GM23338 (cell line): Measurements from ENCODE around the gene FRYL. TPM values are rescaled to one million over a fixed set of nuclear protein-coding genes. Genes with fewer than 3 reads are reported as not detected.

Experiments used
- ATAC-seq: fragments of 200-7000 bp; cut with Tn5 transposase; 3 replicates; pipeline ENCODE4 v1.9.1; 2020
- DNase-seq: peaks from one replicate; pipeline ENCODE4 v3.0.0-alpha.2; 2015; ENCODE audit warnings: low spot score
- H2AFZ ChIP-seq: fragments of 200-600 bp; sonication (generic); 2 replicates; pipeline ENCODE4 v1.8.0; 2016; ENCODE audit warnings: antibody characterized with exemption, mild to moderate bottlenecking, moderate library complexity
- H3F3A ChIP-seq: fragments of 200-600 bp; sonication (generic); replicated peaks from 2 replicates; pipeline ENCODE4 v1.8.0; 2017; ENCODE audit warnings: antibody characterized with exemption, mixed run types, low read depth
- H3K27ac ChIP-seq: fragments of 200-600 bp; sonication (generic); 2 replicates; pipeline ENCODE4 v1.6.1; 2016; ENCODE audit warnings: low read depth
- H3K27me3 ChIP-seq: fragments of 200-600 bp; sonication (generic); 2 replicates; pipeline ENCODE4 v1.8.0; 2016; ENCODE audit warnings: mild to moderate bottlenecking, mixed run types, moderate library complexity; ENCODE audit not compliant: insufficient read depth
- H3K36me3 ChIP-seq: fragments of 200-600 bp; sonication (generic); 2 replicates; pipeline ENCODE4 v1.8.0; 2016; ENCODE audit warnings: mild to moderate bottlenecking; ENCODE audit not compliant: insufficient read depth
- H3K4me1 ChIP-seq: fragments of 200-600 bp; sonication (generic); 2 replicates; pipeline ENCODE4 v1.8.0; 2016; ENCODE audit warnings: mild to moderate bottlenecking, moderate library complexity; ENCODE audit not compliant: insufficient read depth
- H3K4me2 ChIP-seq: fragments of 200-600 bp; sonication (generic); 2 replicates; pipeline ENCODE4 v1.7.1; 2017; ENCODE audit warnings: mixed run types
- H3K4me3 ChIP-seq: fragments of 200-600 bp; sonication (generic); 2 replicates; pipeline ENCODE4 v1.6.1; 2016; ENCODE audit warnings: mixed run types
- H3K79me2 ChIP-seq: fragments of 200-600 bp; sonication (generic); replicated peaks from 2 replicates; pipeline ENCODE4 v1.8.0; 2017; ENCODE audit warnings: mild to moderate bottlenecking; ENCODE audit not compliant: insufficient read depth
- H3K9me2 ChIP-seq: fragments of 200-600 bp; sonication (generic); 2 replicates; pipeline ENCODE4 v1.8.0; 2017; ENCODE audit not compliant: insufficient read depth
- H4K20me1 ChIP-seq: fragments of 200-600 bp; sonication (generic); replicated peaks from 2 replicates; pipeline ENCODE4 v1.8.0; 2017; ENCODE audit warnings: mild to moderate bottlenecking; ENCODE audit not compliant: insufficient read depth
- H3K27ac Mint-ChIP-seq: 2 replicates; pipeline ENCODE4 v1.8.0; 2020; ENCODE audit warnings: inconsistent platforms, mild to moderate bottlenecking, moderate library complexity, mixed read lengths
- H3K27me3 Mint-ChIP-seq: 3 replicates; pipeline ENCODE4 v1.8.0; 2022; ENCODE audit warnings: low read depth, mild to moderate bottlenecking, moderate library complexity, mixed read lengths, inconsistent platforms; ENCODE audit not compliant: insufficient read depth, poor library complexity
- H3K36me3 Mint-ChIP-seq: 3 replicates; pipeline ENCODE4 v1.8.0; 2021; ENCODE audit warnings: low read depth, mild to moderate bottlenecking, inconsistent platforms, moderate library complexity, mixed read lengths
- H3K4me1 Mint-ChIP-seq: 3 replicates; pipeline ENCODE4 v1.8.0; 2020; ENCODE audit warnings: mild to moderate bottlenecking, inconsistent platforms, mixed read lengths
- H3K4me3 Mint-ChIP-seq: 3 replicates; pipeline ENCODE4 v1.8.0; 2021; ENCODE audit warnings: moderate library complexity, mild to moderate bottlenecking, inconsistent platforms, mixed read lengths
- H3K9me3 Mint-ChIP-seq: 3 replicates; pipeline ENCODE4 v1.8.0; 2020; ENCODE audit warnings: moderate library complexity, mild to moderate bottlenecking, inconsistent platforms, mixed read lengths
- CREB1 ChIP-seq: fragments of 250-450 bp; sonication (Bioruptor Pico); IDR thresholded peaks from 2 replicates; pipeline ENCODE4 v1.5.0; 2020; ENCODE audit warnings: low read depth, mild to moderate bottlenecking, moderate library complexity
- EZH2 ChIP-seq: fragments of 200-600 bp; sonication (generic); IDR thresholded peaks from one replicate; pipeline ENCODE4 v1.8.0; 2017; ENCODE audit warnings: antibody characterized with exemption, mild to moderate bottlenecking, low read depth; ENCODE audit not compliant: unreplicated experiment
- EZH2phosphoT487 ChIP-seq: fragments of 200-600 bp; sonication (generic); IDR thresholded peaks from one replicate; pipeline ENCODE4 v1.8.1; 2018; ENCODE audit warnings: antibody characterized with exemption; ENCODE audit not compliant: unreplicated experiment
- JUNB ChIP-seq: IDR thresholded peaks from one replicate; pipeline ENCODE4 v1.6.1; 2016; ENCODE audit warnings: antibody characterized with exemption; ENCODE audit not compliant: unreplicated experiment
- POLR2AphosphoS5 ChIP-seq: IDR thresholded peaks from 2 replicates; pipeline ENCODE4 v1.6.1; 2016; ENCODE audit warnings: antibody characterized with exemption, low read depth
- STAT1 ChIP-seq: IDR thresholded peaks from one replicate; pipeline ENCODE4 v1.6.1; 2016; ENCODE audit warnings: antibody characterized with exemption; ENCODE audit not compliant: unreplicated experiment
- ZNF114 ChIP-seq: fragments of 250-450 bp; sonication (Bioruptor Pico); IDR thresholded peaks from 2 replicates; pipeline ENCODE4 v1.5.0; 2020; ENCODE audit warnings: mild to moderate bottlenecking, moderate library complexity
- ZNF331 ChIP-seq: fragments of 250-450 bp; sonication (Bioruptor Pico); IDR thresholded peaks from 2 replicates; pipeline ENCODE4 v1.5.0; 2020; ENCODE audit warnings: low read depth, mild to moderate bottlenecking, moderate library complexity
- polyA plus RNA-seq: library from polyadenylated mRNA; unstranded; fragments of >200 nt; fragmentation: Nextera tagmentation; extraction: Ambion mirVana; gene quantifications from 2 replicates; pipeline ENCODE4 v1.2.1, GENCODE V29; 2016
- total RNA-seq: library from RNA; depleted of rRNA; stranded (reverse); fragments of >200 nt; shearing (Covaris generic); gene quantifications from 2 replicates; pipeline ENCODE4 v1.2.3, GENCODE V29; 2014
- TF ChIP-seq, protein P1 (sequence below): IDR thresholded peaks from one replicate; pipeline ENCODE4 v1.6.1; 2018; ENCODE audit warnings: antibody characterized with exemption; ENCODE audit not compliant: unreplicated experiment
- TF ChIP-seq, protein P2 (sequence below), 2 experiments: fragments of 200-600 bp in 1 of 2; sonication (generic) in 1 of 2; conservative IDR thresholded peaks; 2 replicates each; pipeline versions ENCODE4 v1.5.1 to v1.6.1; 2016 to 2017; ENCODE audit warnings: antibody characterized with exemption in 2 of 2, low read depth in 2 of 2, mild to moderate bottlenecking in 2 of 2, moderate library complexity in 1 of 2
- TF ChIP-seq, protein P3 (sequence below): IDR thresholded peaks from 2 replicates; pipeline ENCODE4 v1.6.1; 2016; ENCODE audit warnings: antibody characterized with exemption
- TF ChIP-seq, protein P4 (sequence below): fragments of 250-450 bp; sonication (Bioruptor Pico); IDR thresholded peaks from 2 replicates; pipeline ENCODE4 v1.5.0; 2020; ENCODE audit warnings: mild to moderate bottlenecking, moderate library complexity

The FRYL gene
- total and polyA plus RNA-seq, 2 experiments from 2014 or later: 30.7 to 53.3 TPM

DNA sequence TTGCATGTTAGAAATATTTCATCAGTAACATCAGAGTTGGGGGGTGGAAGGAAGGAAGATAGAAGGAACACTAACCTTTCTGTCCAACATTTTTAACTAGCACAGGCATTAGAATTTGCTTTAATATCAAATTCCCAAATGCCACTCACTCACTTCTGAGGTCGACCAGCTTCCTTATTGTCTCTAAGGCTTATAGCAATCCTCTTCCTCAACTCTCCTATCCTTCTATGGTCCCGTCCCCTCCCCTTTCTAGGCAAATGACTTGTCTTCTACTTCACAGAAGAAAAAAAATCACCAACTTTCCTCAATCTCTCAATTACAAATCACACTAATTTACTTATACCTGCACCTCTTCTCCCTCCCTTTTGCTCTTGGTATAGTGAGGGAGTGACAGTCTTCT lies 189.2 kb downstream of the FRYL start:
- H3K9me3 Mint-ChIP-seq: no peaks in the 10 kb centered on the region
- no peak overlapping the region for H3K4me3 Mint-ChIP-seq
- Histone ChIP-seq H3K27ac (no peak overlapping the region), H3K36me3 (no peaks in the 10 kb centered on the region; the same call in 1 of the 2 replicates), H3K27me3 (no peaks in the 10 kb centered on the region), H2AFZ (no peak overlapping the region), H3K4me1 (peaks cover 14% of the 10 kb centered on the region), H3K4me2 (no peak overlapping the region), H3K9me2 (no peaks in the 10 kb centered on the region), H4K20me1 (0 out of 2 replicates have a peak, but pooled peaks cover 7% of the 10 kb centered on the region), H3K4me3 (no peak overlapping the region), H3F3A (no peaks in the 10 kb centered on the region), H3K79me2 (no peaks in the 10 kb centered on the region)
- H3K27ac Mint-ChIP-seq: no peak overlapping the region
- TF ChIP-seq, protein P1, sequence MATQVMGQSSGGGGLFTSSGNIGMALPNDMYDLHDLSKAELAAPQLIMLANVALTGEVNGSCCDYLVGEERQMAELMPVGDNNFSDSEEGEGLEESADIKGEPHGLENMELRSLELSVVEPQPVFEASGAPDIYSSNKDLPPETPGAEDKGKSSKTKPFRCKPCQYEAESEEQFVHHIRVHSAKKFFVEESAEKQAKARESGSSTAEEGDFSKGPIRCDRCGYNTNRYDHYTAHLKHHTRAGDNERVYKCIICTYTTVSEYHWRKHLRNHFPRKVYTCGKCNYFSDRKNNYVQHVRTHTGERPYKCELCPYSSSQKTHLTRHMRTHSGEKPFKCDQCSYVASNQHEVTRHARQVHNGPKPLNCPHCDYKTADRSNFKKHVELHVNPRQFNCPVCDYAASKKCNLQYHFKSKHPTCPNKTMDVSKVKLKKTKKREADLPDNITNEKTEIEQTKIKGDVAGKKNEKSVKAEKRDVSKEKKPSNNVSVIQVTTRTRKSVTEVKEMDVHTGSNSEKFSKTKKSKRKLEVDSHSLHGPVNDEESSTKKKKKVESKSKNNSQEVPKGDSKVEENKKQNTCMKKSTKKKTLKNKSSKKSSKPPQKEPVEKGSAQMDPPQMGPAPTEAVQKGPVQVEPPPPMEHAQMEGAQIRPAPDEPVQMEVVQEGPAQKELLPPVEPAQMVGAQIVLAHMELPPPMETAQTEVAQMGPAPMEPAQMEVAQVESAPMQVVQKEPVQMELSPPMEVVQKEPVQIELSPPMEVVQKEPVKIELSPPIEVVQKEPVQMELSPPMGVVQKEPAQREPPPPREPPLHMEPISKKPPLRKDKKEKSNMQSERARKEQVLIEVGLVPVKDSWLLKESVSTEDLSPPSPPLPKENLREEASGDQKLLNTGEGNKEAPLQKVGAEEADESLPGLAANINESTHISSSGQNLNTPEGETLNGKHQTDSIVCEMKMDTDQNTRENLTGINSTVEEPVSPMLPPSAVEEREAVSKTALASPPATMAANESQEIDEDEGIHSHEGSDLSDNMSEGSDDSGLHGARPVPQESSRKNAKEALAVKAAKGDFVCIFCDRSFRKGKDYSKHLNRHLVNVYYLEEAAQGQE: no peak
- TF ChIP-seq ZNF331 (CRISPR knock-in tag) (no peak), JUNB (no peak), STAT1 (no peak), CREB1 (CRISPR knock-in tag) (no peak), ZNF114 (CRISPR knock-in tag) (no peak), EZH2phosphoT487 (no peak), POLR2AphosphoS5 (no peak), EZH2 (no peak)
- TF ChIP-seq, protein P2, sequence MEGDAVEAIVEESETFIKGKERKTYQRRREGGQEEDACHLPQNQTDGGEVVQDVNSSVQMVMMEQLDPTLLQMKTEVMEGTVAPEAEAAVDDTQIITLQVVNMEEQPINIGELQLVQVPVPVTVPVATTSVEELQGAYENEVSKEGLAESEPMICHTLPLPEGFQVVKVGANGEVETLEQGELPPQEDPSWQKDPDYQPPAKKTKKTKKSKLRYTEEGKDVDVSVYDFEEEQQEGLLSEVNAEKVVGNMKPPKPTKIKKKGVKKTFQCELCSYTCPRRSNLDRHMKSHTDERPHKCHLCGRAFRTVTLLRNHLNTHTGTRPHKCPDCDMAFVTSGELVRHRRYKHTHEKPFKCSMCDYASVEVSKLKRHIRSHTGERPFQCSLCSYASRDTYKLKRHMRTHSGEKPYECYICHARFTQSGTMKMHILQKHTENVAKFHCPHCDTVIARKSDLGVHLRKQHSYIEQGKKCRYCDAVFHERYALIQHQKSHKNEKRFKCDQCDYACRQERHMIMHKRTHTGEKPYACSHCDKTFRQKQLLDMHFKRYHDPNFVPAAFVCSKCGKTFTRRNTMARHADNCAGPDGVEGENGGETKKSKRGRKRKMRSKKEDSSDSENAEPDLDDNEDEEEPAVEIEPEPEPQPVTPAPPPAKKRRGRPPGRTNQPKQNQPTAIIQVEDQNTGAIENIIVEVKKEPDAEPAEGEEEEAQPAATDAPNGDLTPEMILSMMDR (conservative IDR thresholded peaks at IDR 0.05; ENCODE audit: low read depth in 2 of 2): no peak
- TF ChIP-seq, protein P3, sequence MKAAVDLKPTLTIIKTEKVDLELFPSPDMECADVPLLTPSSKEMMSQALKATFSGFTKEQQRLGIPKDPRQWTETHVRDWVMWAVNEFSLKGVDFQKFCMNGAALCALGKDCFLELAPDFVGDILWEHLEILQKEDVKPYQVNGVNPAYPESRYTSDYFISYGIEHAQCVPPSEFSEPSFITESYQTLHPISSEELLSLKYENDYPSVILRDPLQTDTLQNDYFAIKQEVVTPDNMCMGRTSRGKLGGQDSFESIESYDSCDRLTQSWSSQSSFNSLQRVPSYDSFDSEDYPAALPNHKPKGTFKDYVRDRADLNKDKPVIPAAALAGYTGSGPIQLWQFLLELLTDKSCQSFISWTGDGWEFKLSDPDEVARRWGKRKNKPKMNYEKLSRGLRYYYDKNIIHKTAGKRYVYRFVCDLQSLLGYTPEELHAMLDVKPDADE: no peak
- TF ChIP-seq, protein P4, sequence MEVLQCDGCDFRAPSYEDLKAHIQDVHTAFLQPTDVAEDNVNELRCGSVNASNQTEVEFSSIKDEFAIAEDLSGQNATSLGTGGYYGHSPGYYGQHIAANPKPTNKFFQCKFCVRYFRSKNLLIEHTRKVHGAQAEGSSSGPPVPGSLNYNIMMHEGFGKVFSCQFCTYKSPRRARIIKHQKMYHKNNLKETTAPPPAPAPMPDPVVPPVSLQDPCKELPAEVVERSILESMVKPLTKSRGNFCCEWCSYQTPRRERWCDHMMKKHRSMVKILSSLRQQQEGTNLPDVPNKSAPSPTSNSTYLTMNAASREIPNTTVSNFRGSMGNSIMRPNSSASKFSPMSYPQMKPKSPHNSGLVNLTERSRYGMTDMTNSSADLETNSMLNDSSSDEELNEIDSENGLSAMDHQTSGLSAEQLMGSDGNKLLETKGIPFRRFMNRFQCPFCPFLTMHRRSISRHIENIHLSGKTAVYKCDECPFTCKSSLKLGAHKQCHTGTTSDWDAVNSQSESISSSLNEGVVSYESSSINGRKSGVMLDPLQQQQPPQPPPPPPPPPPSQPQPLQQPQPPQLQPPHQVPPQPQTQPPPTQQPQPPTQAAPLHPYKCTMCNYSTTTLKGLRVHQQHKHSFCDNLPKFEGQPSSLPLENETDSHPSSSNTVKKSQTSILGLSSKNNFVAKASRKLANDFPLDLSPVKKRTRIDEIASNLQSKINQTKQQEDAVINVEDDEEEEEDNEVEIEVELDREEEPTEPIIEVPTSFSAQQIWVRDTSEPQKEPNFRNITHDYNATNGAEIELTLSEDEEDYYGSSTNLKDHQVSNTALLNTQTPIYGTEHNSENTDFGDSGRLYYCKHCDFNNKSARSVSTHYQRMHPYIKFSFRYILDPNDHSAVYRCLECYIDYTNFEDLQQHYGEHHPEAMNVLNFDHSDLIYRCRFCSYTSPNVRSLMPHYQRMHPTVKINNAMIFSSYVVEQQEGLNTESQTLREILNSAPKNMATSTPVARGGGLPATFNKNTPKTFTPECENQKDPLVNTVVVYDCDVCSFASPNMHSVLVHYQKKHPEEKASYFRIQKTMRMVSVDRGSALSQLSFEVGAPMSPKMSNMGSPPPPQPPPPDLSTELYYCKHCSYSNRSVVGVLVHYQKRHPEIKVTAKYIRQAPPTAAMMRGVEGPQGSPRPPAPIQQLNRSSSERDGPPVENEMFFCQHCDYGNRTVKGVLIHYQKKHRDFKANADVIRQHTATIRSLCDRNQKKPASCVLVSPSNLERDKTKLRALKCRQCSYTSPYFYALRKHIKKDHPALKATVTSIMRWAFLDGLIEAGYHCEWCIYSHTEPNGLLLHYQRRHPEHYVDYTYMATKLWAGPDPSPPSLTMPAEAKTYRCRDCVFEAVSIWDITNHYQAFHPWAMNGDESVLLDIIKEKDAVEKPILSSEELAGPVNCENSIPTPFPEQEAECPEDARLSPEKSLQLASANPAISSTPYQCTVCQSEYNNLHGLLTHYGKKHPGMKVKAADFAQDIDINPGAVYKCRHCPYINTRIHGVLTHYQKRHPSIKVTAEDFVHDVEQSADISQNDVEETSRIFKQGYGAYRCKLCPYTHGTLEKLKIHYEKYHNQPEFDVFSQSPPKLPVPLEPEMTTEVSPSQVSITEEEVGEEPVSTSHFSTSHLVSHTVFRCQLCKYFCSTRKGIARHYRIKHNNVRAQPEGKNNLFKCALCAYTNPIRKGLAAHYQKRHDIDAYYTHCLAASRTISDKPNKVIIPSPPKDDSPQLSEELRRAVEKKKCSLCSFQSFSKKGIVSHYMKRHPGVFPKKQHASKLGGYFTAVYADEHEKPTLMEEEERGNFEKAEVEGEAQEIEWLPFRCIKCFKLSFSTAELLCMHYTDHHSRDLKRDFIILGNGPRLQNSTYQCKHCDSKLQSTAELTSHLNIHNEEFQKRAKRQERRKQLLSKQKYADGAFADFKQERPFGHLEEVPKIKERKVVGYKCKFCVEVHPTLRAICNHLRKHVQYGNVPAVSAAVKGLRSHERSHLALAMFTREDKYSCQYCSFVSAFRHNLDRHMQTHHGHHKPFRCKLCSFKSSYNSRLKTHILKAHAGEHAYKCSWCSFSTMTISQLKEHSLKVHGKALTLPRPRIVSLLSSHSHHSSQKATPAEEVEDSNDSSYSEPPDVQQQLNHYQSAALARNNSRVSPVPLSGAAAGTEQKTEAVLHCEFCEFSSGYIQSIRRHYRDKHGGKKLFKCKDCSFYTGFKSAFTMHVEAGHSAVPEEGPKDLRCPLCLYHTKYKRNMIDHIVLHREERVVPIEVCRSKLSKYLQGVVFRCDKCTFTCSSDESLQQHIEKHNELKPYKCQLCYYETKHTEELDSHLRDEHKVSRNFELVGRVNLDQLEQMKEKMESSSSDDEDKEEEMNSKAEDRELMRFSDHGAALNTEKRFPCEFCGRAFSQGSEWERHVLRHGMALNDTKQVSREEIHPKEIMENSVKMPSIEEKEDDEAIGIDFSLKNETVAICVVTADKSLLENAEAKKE (CRISPR knock-in tag): no peak
- ATAC-seq: no peak
- H3K27me3 Mint-ChIP-seq: no peaks in the 10 kb centered on the region
- peaks cover 24% of the 10 kb centered on the region for H3K4me1 Mint-ChIP-seq
- no peak for DNase-seq
- peaks cover 14% of the 10 kb centered on the region; the same call in 2 of the 3 replicates for H3K36me3 Mint-ChIP-seq
